DND-41 (cell line): ENCODE measurements around the gene CYP2W1.

Experiments
- EZH2 ChIP-seq: IDR thresholded peaks from 3 replicates; pipeline ENCODE4 v1.6.1; 2012; ENCODE audit warnings: borderline replicate concordance, low read depth, mild to moderate bottlenecking, moderate library complexity, low read length, inconsistent platforms; ENCODE audit not compliant: severe bottlenecking
- TF ChIP-seq, protein P1 (sequence below): IDR thresholded peaks from 2 replicates; pipeline ENCODE4 v1.5.1; 2012; ENCODE audit warnings: borderline replicate concordance, low read length, moderate library complexity, mild to moderate bottlenecking; ENCODE audit not compliant: poor library complexity, severe bottlenecking; ENCODE audit errors: extremely low read depth

- TF ChIP-seq, protein P1, sequence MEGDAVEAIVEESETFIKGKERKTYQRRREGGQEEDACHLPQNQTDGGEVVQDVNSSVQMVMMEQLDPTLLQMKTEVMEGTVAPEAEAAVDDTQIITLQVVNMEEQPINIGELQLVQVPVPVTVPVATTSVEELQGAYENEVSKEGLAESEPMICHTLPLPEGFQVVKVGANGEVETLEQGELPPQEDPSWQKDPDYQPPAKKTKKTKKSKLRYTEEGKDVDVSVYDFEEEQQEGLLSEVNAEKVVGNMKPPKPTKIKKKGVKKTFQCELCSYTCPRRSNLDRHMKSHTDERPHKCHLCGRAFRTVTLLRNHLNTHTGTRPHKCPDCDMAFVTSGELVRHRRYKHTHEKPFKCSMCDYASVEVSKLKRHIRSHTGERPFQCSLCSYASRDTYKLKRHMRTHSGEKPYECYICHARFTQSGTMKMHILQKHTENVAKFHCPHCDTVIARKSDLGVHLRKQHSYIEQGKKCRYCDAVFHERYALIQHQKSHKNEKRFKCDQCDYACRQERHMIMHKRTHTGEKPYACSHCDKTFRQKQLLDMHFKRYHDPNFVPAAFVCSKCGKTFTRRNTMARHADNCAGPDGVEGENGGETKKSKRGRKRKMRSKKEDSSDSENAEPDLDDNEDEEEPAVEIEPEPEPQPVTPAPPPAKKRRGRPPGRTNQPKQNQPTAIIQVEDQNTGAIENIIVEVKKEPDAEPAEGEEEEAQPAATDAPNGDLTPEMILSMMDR = no peak
- TF ChIP-seq EZH2 = no peak
Observed at GRCh38 chr7:987909-988308, 4.9 kb downstream of the CYP2W1 start.
